IMR-90 (cell line): Measurements from ENCODE around the gene PRRG2. TPM values are rescaled to one million over a fixed set of nuclear protein-coding genes. Genes with fewer than 3 reads are reported as not detected.

ENCODE experiments used
- ATAC-seq: fragments of 200-7000 bp; cut with Tn5 transposase; 2 replicates; pipeline ENCODE4 v1.9.1; 2020; ENCODE audit warnings: low read depth, mild to moderate bottlenecking, moderate library complexity
- BruUV-seq: library from RNA; stranded (reverse); fragments of 400-500 nt; replicated peaks from 2 replicates; lab custom pipeline; 2021; lab: Mats Ljungman, UMichigan
- CTCF ChIA-PET: fragments of 300-600 bp; formaldehyde crosslinking; extraction: SDS; loops from one replicate; lab custom pipeline; 2021; ENCODE audit warnings: antibody characterized with exemption; lab: Yijun Ruan, JAX
- POLR2A ChIA-PET: fragments of 300-600 bp; sonication (Branson Sonifier 250); formaldehyde crosslinking; loops from one replicate; lab custom pipeline; 2022; ENCODE audit warnings: antibody characterized with exemption; ENCODE audit not compliant: unreplicated experiment; lab: Charles Lee
- DNase-seq: peaks from one replicate; pipeline ENCODE4 v3.0.0; 2013
- H2AFZ ChIP-seq: replicated peaks from 2 replicates; pipeline ENCODE3; 2013; ENCODE audit warnings: low read length, mild to moderate bottlenecking; ENCODE audit not compliant: poor library complexity
- H2AK5ac ChIP-seq: 2 replicates; pipeline ENCODE4 v1.6.1; 2013; ENCODE audit warnings: low read depth, low read length, inconsistent platforms
- H2AK9ac ChIP-seq: replicated peaks from 2 replicates; pipeline ENCODE3; 2013; ENCODE audit warnings: mild to moderate bottlenecking, low read depth, low read length, moderate library complexity; ENCODE audit not compliant: poor library complexity
- H2BK120ac ChIP-seq: 2 replicates; pipeline ENCODE4 v1.6.1; 2013; ENCODE audit warnings: low read depth, low read length, inconsistent platforms
- H2BK15ac ChIP-seq: 3 replicates; pipeline ENCODE4 v1.6.1; 2013; ENCODE audit warnings: low read depth, low read length, inconsistent platforms
- H2BK20ac ChIP-seq: 2 replicates; pipeline ENCODE4 v1.6.1; 2013; ENCODE audit warnings: low read depth, mild to moderate bottlenecking, inconsistent platforms, low read length, moderate library complexity
- H2BK5ac ChIP-seq: 2 replicates; pipeline ENCODE4 v1.6.1; 2013; ENCODE audit warnings: mild to moderate bottlenecking, low read depth, low read length, inconsistent platforms; ENCODE audit not compliant: poor library complexity, severe bottlenecking
- H3K14ac ChIP-seq: replicated peaks from 2 replicates; pipeline ENCODE4 v1.6.1; 2013; ENCODE audit warnings: low read depth, low read length, inconsistent platforms
- H3K18ac ChIP-seq: 2 replicates; pipeline ENCODE4 v1.6.1; 2013; ENCODE audit warnings: low read depth, low read length, control low read depth
- H3K23ac ChIP-seq: 2 replicates; pipeline ENCODE4 v1.6.1; 2013; ENCODE audit warnings: low read depth, low read length, inconsistent platforms
- H3K27ac ChIP-seq: 2 replicates; pipeline ENCODE4 v1.5.1; 2013; ENCODE audit warnings: mild to moderate bottlenecking, control low read depth, low read length; ENCODE audit not compliant: insufficient read depth
- H3K27me3 ChIP-seq: 2 replicates; pipeline ENCODE4 v1.6.1; 2013; ENCODE audit warnings: low read length; ENCODE audit not compliant: control insufficient read depth, insufficient read depth
- H3K36me3 ChIP-seq: 2 replicates; pipeline ENCODE4 v1.6.1; 2013; ENCODE audit warnings: low read length, mixed read lengths; ENCODE audit not compliant: control insufficient read depth, insufficient read depth
- H3K4ac ChIP-seq: 2 replicates; pipeline ENCODE4 v1.6.1; 2013; ENCODE audit warnings: low read depth, low read length, inconsistent platforms
- H3K4me1 ChIP-seq: 2 replicates; pipeline ENCODE4 v1.6.1; 2013; ENCODE audit warnings: low read length, mixed read lengths; ENCODE audit not compliant: control insufficient read depth, insufficient read depth
- H3K4me2 ChIP-seq: 2 replicates; pipeline ENCODE4 v1.6.1; 2013; ENCODE audit warnings: low read depth, mild to moderate bottlenecking, control low read depth, low read length, moderate library complexity
- H3K4me3 ChIP-seq: 2 replicates; pipeline ENCODE4 v1.5.1; 2013; ENCODE audit warnings: low read depth, mild to moderate bottlenecking, control low read depth, low read length, moderate library complexity; ENCODE audit not compliant: insufficient read depth
- H3K56ac ChIP-seq: 2 replicates; pipeline ENCODE4 v1.6.1; 2013; ENCODE audit warnings: low read length, inconsistent platforms; ENCODE audit not compliant: insufficient read depth; ENCODE audit errors: extremely low read depth
- H3K79me1 ChIP-seq, 2 experiments: 2 replicates each; pipeline ENCODE4 v1.6.1; 2013; ENCODE audit warnings: low read length in 2 of 2, inconsistent platforms in 1 of 2, low read depth in 1 of 2
- H3K9ac ChIP-seq: 2 replicates; pipeline ENCODE4 v1.6.1; 2013; ENCODE audit warnings: low read depth, low read length, control low read depth
- H3K9me1 ChIP-seq: 2 replicates; pipeline ENCODE4 v1.6.1; 2013; ENCODE audit warnings: low read length, inconsistent platforms; ENCODE audit not compliant: insufficient read depth
- H3K9me3 ChIP-seq: 2 replicates; pipeline ENCODE4 v1.6.1; 2013; ENCODE audit warnings: low read length; ENCODE audit not compliant: control insufficient read depth, insufficient read depth
- H4K20me1 ChIP-seq: 2 replicates; pipeline ENCODE4 v1.6.1; 2013; ENCODE audit warnings: low read length, inconsistent platforms; ENCODE audit not compliant: insufficient read depth
- H4K5ac ChIP-seq: 2 replicates; pipeline ENCODE4 v1.6.1; 2013; ENCODE audit warnings: mild to moderate bottlenecking, low read depth, low read length, control low read depth
- H4K8ac ChIP-seq, 2 experiments: 2 replicates each; pipeline ENCODE4 v1.6.1; 2013; ENCODE audit warnings: low read depth in 2 of 2, low read length in 2 of 2, control low read depth in 1 of 2, inconsistent platforms in 1 of 2
- H4K91ac ChIP-seq: 2 replicates; pipeline ENCODE4 v1.6.1; 2013; ENCODE audit warnings: low read depth, low read length, inconsistent platforms; ENCODE audit not compliant: insufficient read depth
- CEBPB ChIP-seq: IDR thresholded peaks from 2 replicates; pipeline ENCODE4 v1.6.1; 2012; ENCODE audit warnings: low read depth, low read length, improper control_type of control experiment
- MXI1 ChIP-seq: IDR thresholded peaks from 2 replicates; pipeline ENCODE4 v1.6.1; 2012; ENCODE audit warnings: low read depth, mild to moderate bottlenecking, low read length, moderate library complexity, borderline replicate concordance
- POLR2A ChIP-seq: IDR thresholded peaks from 2 replicates; pipeline ENCODE4 v1.6.1; 2012; ENCODE audit warnings: mild to moderate bottlenecking, low read depth, low read length
- RCOR1 ChIP-seq: IDR thresholded peaks from 2 replicates; pipeline ENCODE4 v1.6.1; 2012; ENCODE audit warnings: mild to moderate bottlenecking, low read length, improper control_type of control experiment; ENCODE audit not compliant: insufficient replicate concordance
- SMC3 ChIP-seq: fragments of 150-350 bp; IDR thresholded peaks from 2 replicates; pipeline ENCODE4 v1.6.1; 2016; ENCODE audit warnings: low read depth, mild to moderate bottlenecking, antibody characterized with exemption, low read length, moderate library complexity
- WGBS, 2 experiments: methylation state at CpG; one replicate each; pipeline versions ENCODE4 v1.1.5 to v1.1.7; 2013; ENCODE audit warnings: missing lambda C conversion rate in 2 of 2; ENCODE audit not compliant: insufficient read length in 1 of 2; ENCODE audit errors: extremely low coverage in 2 of 2; 5-methylcytosine and 5-hydroxymethylcytosine counted together
- dilution Hi-C: fragments of 300-500 bp; cut with HindIII; formaldehyde crosslinking; loops from one replicate; pipeline ENCODE4 v1.14.3; 2018; ENCODE audit warnings: low sequenced_read_pairs; ENCODE audit not compliant: unreplicated experiment
- in situ Hi-C: fragments of 300-500 bp; cut with MboI; formaldehyde crosslinking; loops from 3 replicates; pipeline ENCODE4 v1.14.3; 2019; ENCODE audit warnings: low sequenced_read_pairs, inconsistent platforms, mixed read lengths
- intact Hi-C: fragments of 100-400 bp; cut with micrococcal nuclease; formaldehyde crosslinking; loops from 2 replicates; pipeline ENCODE4 v1.10.0; 2022
- polyA plus RNA-seq, 3 experiments: library from polyadenylated mRNA; depleted of rRNA; stranded (reverse); fragments of >200 nt; gene quantifications; 2 replicates each; pipeline ENCODE4 v1.2.3, GENCODE V29; 2012; ENCODE audit warnings: low replicate concordance in 1 of 3
- total RNA-seq: library from RNA; depleted of rRNA; stranded (reverse); fragments of >200 nt; gene quantifications from 2 replicates; pipeline ENCODE4 v1.2.3, GENCODE V29; 2012
- TF ChIP-seq, protein P1 (sequence below): conservative IDR thresholded peaks from 2 replicates; pipeline ENCODE4 v1.5.1; 2012; ENCODE audit warnings: mild to moderate bottlenecking, low read depth, low read length, improper control_type of control experiment

The PRRG2 gene
- total and polyA plus RNA-seq, 2 of the 4 experiments (the other 2 are of a cell fraction) = 0.14 to 0.54 TPM

GRCh38 chr19:49599378-49600295 is 18.5 kb downstream of the PRRG2 start:
- H3K14ac ChIP-seq = no peak overlapping the region
- ATAC-seq = no peak
- no TSS peak for BruUV-seq
- ChIA-PET POLR2A (no interaction called here), CTCF (no interaction called here)
- H3K36me3 ChIP-seq = peaks cover 74% of the 10 kb centered on the region
- peaks cover 3% of the 10 kb centered on the region for H3K9me1 ChIP-seq
- H3K18ac ChIP-seq = no peak overlapping the region
- H2BK20ac ChIP-seq = no peak overlapping the region
- no peak overlapping the region for H4K91ac ChIP-seq
- TF ChIP-seq POLR2A (no peak), MXI1 (no peak), CEBPB (no peak), RCOR1 (no peak), SMC3 (no peak)
- TF ChIP-seq, protein P1, sequence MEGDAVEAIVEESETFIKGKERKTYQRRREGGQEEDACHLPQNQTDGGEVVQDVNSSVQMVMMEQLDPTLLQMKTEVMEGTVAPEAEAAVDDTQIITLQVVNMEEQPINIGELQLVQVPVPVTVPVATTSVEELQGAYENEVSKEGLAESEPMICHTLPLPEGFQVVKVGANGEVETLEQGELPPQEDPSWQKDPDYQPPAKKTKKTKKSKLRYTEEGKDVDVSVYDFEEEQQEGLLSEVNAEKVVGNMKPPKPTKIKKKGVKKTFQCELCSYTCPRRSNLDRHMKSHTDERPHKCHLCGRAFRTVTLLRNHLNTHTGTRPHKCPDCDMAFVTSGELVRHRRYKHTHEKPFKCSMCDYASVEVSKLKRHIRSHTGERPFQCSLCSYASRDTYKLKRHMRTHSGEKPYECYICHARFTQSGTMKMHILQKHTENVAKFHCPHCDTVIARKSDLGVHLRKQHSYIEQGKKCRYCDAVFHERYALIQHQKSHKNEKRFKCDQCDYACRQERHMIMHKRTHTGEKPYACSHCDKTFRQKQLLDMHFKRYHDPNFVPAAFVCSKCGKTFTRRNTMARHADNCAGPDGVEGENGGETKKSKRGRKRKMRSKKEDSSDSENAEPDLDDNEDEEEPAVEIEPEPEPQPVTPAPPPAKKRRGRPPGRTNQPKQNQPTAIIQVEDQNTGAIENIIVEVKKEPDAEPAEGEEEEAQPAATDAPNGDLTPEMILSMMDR = no peak
- no peaks in the 10 kb centered on the region for H3K27me3 ChIP-seq
- H3K9ac ChIP-seq = no peak overlapping the region
- H3K56ac ChIP-seq = no peak overlapping the region
- intact Hi-C loops = no loop called here
- no peak overlapping the region for H3K4ac ChIP-seq
- no peak overlapping the region for H2AK9ac ChIP-seq
- H3K4me3 ChIP-seq = no peak overlapping the region
- DNase-seq = no peak
- H3K23ac ChIP-seq = no peak overlapping the region
- no peak overlapping the region for H2BK5ac ChIP-seq
- in situ Hi-C loops = no loop called here
- no peaks in the 10 kb centered on the region for H3K4me1 ChIP-seq
- no peaks in the 10 kb centered on the region for H3K9me3 ChIP-seq
- H4K5ac ChIP-seq = no peak overlapping the region
- WGBS, 2 experiments = 96% methylated on average over 9 of the region's 26 CpGs; no CpG with 5 or more reads in 1 of the 2 experiments
- no peak overlapping the region for H4K8ac ChIP-seq
- H2AK5ac ChIP-seq = no peak overlapping the region
- H2BK120ac ChIP-seq = no peak overlapping the region
- H3K4me2 ChIP-seq = no peak overlapping the region
- H2AFZ ChIP-seq = no peak overlapping the region
- dilution Hi-C loops = no loop called here
- H2BK15ac ChIP-seq = no peak overlapping the region
- H3K27ac ChIP-seq = no peak overlapping the region
- peaks cover 25 to 45% of the 10 kb centered on the region in 2 experiments for H3K79me1 ChIP-seq
- peaks cover 30% of the 10 kb centered on the region for H4K20me1 ChIP-seq
